Measurements from ENCODE around the gene SGCA. TPM values are rescaled to one million over a fixed set of nuclear protein-coding genes. Genes with fewer than 3 reads are reported as not detected.

The SGCA gene
- total RNA-seq, 1 experiment from 2014 or later: not detected

DNA sequence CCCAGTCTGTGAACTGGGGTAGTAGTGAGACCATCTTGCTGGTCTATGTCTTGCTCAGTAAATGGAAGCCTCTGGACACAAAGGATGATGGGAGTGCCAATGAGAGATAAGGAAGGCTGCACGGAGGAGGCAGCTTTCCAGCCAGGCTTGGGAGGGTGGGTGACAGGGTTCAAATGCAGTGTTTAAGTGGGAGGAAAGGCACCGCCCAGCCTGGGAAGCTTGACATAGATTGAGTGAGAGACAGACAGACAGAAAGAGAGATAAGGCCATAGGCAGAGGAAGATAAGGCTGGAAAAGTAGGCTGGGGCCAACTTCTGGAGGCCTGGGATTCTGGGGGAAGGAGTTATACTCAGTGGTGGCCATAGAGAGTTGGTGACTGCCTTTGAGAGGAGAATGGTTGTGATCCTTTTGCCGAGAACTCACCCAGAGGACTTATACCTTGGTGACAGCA is 42.8 kb downstream of the SGCA start:
- no TSS peak for BruUV-seq (replicated peaks)
- Mint-ChIP-seq H3K36me3 (ENCODE audit: insufficient read depth, unreplicated experiment) (no peaks in the 10 kb centered on the region), H3K27me3 (ENCODE audit: insufficient read depth, unreplicated experiment) (peaks cover 16% of the 10 kb centered on the region), H3K27ac (ENCODE audit: low read depth, unreplicated experiment) (no peak overlapping the region), H3K9me3 (ENCODE audit: unreplicated experiment) (no peaks in the 10 kb centered on the region), H3K4me3 (ENCODE audit: unreplicated experiment) (no peak overlapping the region), H3K4me1 (ENCODE audit: insufficient read depth, unreplicated experiment) (peaks cover 20% of the 10 kb centered on the region)
- TF ChIP-seq CTCF (IDR thresholded peaks at IDR 0.05; ENCODE audit: unreplicated experiment): no peak
- ChIA-PET CTCF (interaction anchor here (0.7 to 2.9 kb wide), 5 partner anchors 9 to 88 kb away, joined by 3 to 15 read pairs (median 4); no protein-coding TSS in a partner anchor), POLR2A (no interaction called here)
- intact Hi-C loops (cut with micrococcal nuclease): no loop called here
- DNase-seq (ENCODE audit: unreplicated experiment): no peak

- Mint-ChIP-seq H3K4me3 (ENCODE audit: unreplicated experiment) (no peak overlapping the region), H3K27me3 (ENCODE audit: insufficient read depth, unreplicated experiment) (peaks cover 16% of the 10 kb centered on the region), H3K4me1 (ENCODE audit: insufficient read depth, unreplicated experiment) (peaks cover 20% of the 10 kb centered on the region), H3K9me3 (ENCODE audit: unreplicated experiment) (no peaks in the 10 kb centered on the region), H3K36me3 (ENCODE audit: insufficient read depth, unreplicated experiment) (no peaks in the 10 kb centered on the region), H3K27ac (ENCODE audit: low read depth, unreplicated experiment) (no peak overlapping the region)
- CTCF ChIA-PET: interaction anchor here (0.7 to 2.9 kb wide), 5 partner anchors 9 to 88 kb away, joined by 3 to 15 read pairs (median 4); no protein-coding TSS in a partner anchor
- BruUV-seq (replicated peaks): no TSS peak
- no peak for TF ChIP-seq CTCF (IDR thresholded peaks at IDR 0.05; ENCODE audit: unreplicated experiment)
- intact Hi-C loops (cut with micrococcal nuclease): no loop called here
- POLR2A ChIA-PET: no interaction called here
- DNase-seq (ENCODE audit: unreplicated experiment): no peak
Observed at GRCh38 chr17:50209133-50209471, 43.3 kb downstream of the SGCA start.

GRCh38 chr17:50209472-50210239 is 43.9 kb downstream of the SGCA start:
- no TSS peak for BruUV-seq (replicated peaks)
- Mint-ChIP-seq H3K27me3 (ENCODE audit: insufficient read depth, unreplicated experiment) (peaks cover 16% of the 10 kb centered on the region), H3K36me3 (ENCODE audit: insufficient read depth, unreplicated experiment) (no peaks in the 10 kb centered on the region), H3K27ac (ENCODE audit: low read depth, unreplicated experiment) (no peak overlapping the region), H3K9me3 (ENCODE audit: unreplicated experiment) (no peaks in the 10 kb centered on the region), H3K4me3 (ENCODE audit: unreplicated experiment) (no peak overlapping the region), H3K4me1 (ENCODE audit: insufficient read depth, unreplicated experiment) (peaks cover 20% of the 10 kb centered on the region)
- TF ChIP-seq CTCF (IDR thresholded peaks at IDR 0.05; ENCODE audit: unreplicated experiment): no peak
- POLR2A ChIA-PET: no interaction called here
- peak; percentile 58 for DNase-seq (ENCODE audit: unreplicated experiment)
- intact Hi-C loops (cut with micrococcal nuclease): no loop called here
- CTCF ChIA-PET: interaction anchor here (0.6 to 2.9 kb wide), 7 partner anchors 10 to 87 kb away, joined by 3 to 15 read pairs (median 4); no protein-coding TSS in a partner anchor

- BruUV-seq (replicated peaks): no TSS peak
- intact Hi-C loops (cut with micrococcal nuclease): no loop called here
- Mint-ChIP-seq H3K27ac (ENCODE audit: low read depth, unreplicated experiment) (no peak overlapping the region), H3K4me3 (ENCODE audit: unreplicated experiment) (no peak overlapping the region), H3K36me3 (ENCODE audit: insufficient read depth, unreplicated experiment) (no peaks in the 10 kb centered on the region), H3K4me1 (ENCODE audit: insufficient read depth, unreplicated experiment) (peaks cover 20% of the 10 kb centered on the region), H3K27me3 (ENCODE audit: insufficient read depth, unreplicated experiment) (peaks cover 8% of the 10 kb centered on the region), H3K9me3 (ENCODE audit: unreplicated experiment) (no peaks in the 10 kb centered on the region)
- POLR2A ChIA-PET: interaction anchor here (0.7 kb wide), 1 partner anchor 16 kb away, joined by 5 read pairs; no protein-coding TSS in a partner anchor
- DNase-seq (ENCODE audit: unreplicated experiment): peak; percentile 66
- CTCF ChIA-PET: interaction anchor here (0.6 to 8.1 kb wide), 7 partner anchors 10 to 87 kb away, joined by 4 to 43 read pairs (median 10); partner anchors contain the start of gene COL1A1
- no peak for TF ChIP-seq CTCF (IDR thresholded peaks at IDR 0.05; ENCODE audit: unreplicated experiment)
Observed at GRCh38 chr17:50210240-50211225, 44.7 kb downstream of the SGCA start.
